GM12801 (cell line): ENCODE data around the gene IL21.

Experiments
- CTCF ChIP-seq: IDR thresholded peaks from one replicate; pipeline ENCODE4 v1.5.1; 2011; ENCODE audit warnings: control low read depth; ENCODE audit not compliant: insufficient read length; ENCODE audit errors: extremely low read depth

Gene IL21

GRCh38 chr4:122616915-122617596, 3.8 kb downstream of the IL21 start:
- TF ChIP-seq CTCF, result no peak

GRCh38 chr4:122614621-122615020, 6.2 kb downstream of the IL21 start:
- TF ChIP-seq CTCF, result no peak

- no peak for TF ChIP-seq CTCF
These were observed 8.3 kb downstream of the IL21 start for GRCh38 chr4:122612540-122612939.

- TF ChIP-seq CTCF, result no peak
These were observed 14.4 kb downstream of the IL21 start for GRCh38 chr4:122606364-122607043.

GRCh38 chr4:122604146-122604545, 16.7 kb downstream of the IL21 start:
- no peak for TF ChIP-seq CTCF

GRCh38 chr4:122603156-122603574, 17.7 kb downstream of the IL21 start:
- no peak for TF ChIP-seq CTCF

- no peak for TF ChIP-seq CTCF
These were observed 18.4 kb downstream of the IL21 start for GRCh38 chr4:122602277-122603142.
